ENCODE results near the gene PHF21A.
"Not testable (repeated sequence)": the region's sequence is repeated elsewhere in the genome, so short reads cannot be mapped to it uniquely, and the experiment has no call there.

Gene PHF21A

DNA sequence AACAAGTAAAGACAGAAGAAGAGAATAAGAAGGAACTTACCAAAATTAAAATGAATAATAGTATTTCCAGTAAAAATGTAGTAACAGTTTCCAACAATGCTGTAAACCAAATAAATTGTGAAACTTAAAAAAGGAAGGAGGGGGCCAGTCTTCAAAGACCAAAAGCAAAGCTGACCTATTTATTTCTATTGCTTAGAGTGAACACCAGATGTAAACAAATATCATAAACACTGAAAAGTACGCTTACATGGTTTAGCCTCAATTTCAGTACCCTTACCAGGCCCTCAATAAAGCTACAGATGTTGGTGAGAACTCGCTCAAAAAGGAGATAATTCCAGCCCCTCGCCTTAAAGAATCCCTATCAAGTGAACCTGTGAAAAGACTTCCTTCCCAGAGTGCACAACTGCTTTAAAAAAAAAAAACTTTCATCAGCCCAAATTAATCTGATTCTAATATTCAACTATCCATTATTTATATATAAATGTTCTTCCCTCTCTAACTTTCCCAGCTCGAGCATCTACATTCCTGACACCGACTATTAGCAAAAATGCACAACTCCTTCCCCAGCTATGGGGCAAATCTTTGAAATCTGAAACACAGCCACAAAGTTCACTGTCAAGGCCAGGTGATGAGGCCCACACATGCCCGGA, 2.4 kb downstream of the PHF21A start:
- peak overlapping the region; percentile 85 for H3K9ac ChIP-seq (ENCODE audit: low read length)
- peaks cover 64% of the 10 kb centered on the region for H3K79me2 ChIP-seq (ENCODE audit: low read length)
- H3K27ac ChIP-seq (ENCODE audit: low read length) = peak overlapping the region; percentile 85
- TF ChIP-seq, protein P1, sequence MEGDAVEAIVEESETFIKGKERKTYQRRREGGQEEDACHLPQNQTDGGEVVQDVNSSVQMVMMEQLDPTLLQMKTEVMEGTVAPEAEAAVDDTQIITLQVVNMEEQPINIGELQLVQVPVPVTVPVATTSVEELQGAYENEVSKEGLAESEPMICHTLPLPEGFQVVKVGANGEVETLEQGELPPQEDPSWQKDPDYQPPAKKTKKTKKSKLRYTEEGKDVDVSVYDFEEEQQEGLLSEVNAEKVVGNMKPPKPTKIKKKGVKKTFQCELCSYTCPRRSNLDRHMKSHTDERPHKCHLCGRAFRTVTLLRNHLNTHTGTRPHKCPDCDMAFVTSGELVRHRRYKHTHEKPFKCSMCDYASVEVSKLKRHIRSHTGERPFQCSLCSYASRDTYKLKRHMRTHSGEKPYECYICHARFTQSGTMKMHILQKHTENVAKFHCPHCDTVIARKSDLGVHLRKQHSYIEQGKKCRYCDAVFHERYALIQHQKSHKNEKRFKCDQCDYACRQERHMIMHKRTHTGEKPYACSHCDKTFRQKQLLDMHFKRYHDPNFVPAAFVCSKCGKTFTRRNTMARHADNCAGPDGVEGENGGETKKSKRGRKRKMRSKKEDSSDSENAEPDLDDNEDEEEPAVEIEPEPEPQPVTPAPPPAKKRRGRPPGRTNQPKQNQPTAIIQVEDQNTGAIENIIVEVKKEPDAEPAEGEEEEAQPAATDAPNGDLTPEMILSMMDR (IDR thresholded peaks at IDR 0.05; ENCODE audit: low read depth, low read length) = no peak
- TF ChIP-seq EZH2phosphoT487 (IDR thresholded peaks at IDR 0.05; ENCODE audit: low read depth) = no peak
- peaks cover 32% of the 10 kb centered on the region for H4K20me1 ChIP-seq (ENCODE audit: insufficient read depth, low read length)
- peak overlapping the region; percentile 90 for H3K4me3 ChIP-seq (ENCODE audit: low read length)
- H3K4me2 ChIP-seq (ENCODE audit: low read length) = peak overlapping the region; percentile 77
- H2AFZ ChIP-seq (ENCODE audit: low read depth, low read length) = peak overlapping the region; percentile 66
- H3K27me3 ChIP-seq (ENCODE audit: low read depth, low read length) = no peaks in the 10 kb centered on the region
- H3K36me3 ChIP-seq (replicated peaks; ENCODE audit: low read depth, low read length) = no peaks in the 10 kb centered on the region
- no peaks in the 10 kb centered on the region for H3K9me3 ChIP-seq (ENCODE audit: insufficient read depth, low read length)
- peaks cover 51% of the 10 kb centered on the region for H3K4me1 ChIP-seq (ENCODE audit: low read length)

DNA sequence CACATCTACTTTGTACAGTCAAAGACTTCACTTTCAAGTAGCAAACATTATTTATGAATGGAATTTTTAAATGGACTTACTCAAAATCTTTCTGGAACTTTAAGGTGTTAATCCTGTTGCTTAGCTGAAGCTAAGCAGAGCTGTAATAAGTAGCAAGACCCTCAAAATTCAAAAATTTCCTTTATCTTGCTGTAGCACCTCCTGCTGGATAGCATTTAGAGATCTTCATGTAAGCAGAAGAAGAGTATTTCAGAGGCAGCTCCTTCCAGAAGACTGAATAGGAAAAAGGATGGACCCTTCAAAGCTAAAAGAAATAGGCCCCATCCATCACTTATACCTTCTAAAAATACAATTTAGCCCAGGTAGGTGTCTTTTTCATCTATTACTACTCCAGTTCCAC, 3.4 kb downstream of the PHF21A start:
- no peak overlapping the region for H3K9ac ChIP-seq (ENCODE audit: low read length)
- peak overlapping the region; percentile 90; the same call in 1 of the 2 replicates for H3K4me3 ChIP-seq (ENCODE audit: low read length)
- no peaks in the 10 kb centered on the region for H3K9me3 ChIP-seq (ENCODE audit: insufficient read depth, low read length)
- H3K79me2 ChIP-seq (ENCODE audit: low read length) = peaks cover 72% of the 10 kb centered on the region
- TF ChIP-seq, protein P1 (IDR thresholded peaks at IDR 0.05; ENCODE audit: low read depth, low read length) = peak; percentile 50
- no peak for TF ChIP-seq EZH2phosphoT487 (IDR thresholded peaks at IDR 0.05; ENCODE audit: low read depth)
- peaks cover 33% of the 10 kb centered on the region for H4K20me1 ChIP-seq (ENCODE audit: insufficient read depth, low read length)
- no peaks in the 10 kb centered on the region for H3K27me3 ChIP-seq (ENCODE audit: low read depth, low read length)
- H3K27ac ChIP-seq (ENCODE audit: low read length) = no peak overlapping the region
- peak overlapping the region; percentile 77 for H3K4me2 ChIP-seq (ENCODE audit: low read length)
- peaks cover 47% of the 10 kb centered on the region for H3K4me1 ChIP-seq (ENCODE audit: low read length)
- H2AFZ ChIP-seq (ENCODE audit: low read depth, low read length) = no peak overlapping the region
- no peaks in the 10 kb centered on the region for H3K36me3 ChIP-seq (replicated peaks; ENCODE audit: low read depth, low read length)

DNA sequence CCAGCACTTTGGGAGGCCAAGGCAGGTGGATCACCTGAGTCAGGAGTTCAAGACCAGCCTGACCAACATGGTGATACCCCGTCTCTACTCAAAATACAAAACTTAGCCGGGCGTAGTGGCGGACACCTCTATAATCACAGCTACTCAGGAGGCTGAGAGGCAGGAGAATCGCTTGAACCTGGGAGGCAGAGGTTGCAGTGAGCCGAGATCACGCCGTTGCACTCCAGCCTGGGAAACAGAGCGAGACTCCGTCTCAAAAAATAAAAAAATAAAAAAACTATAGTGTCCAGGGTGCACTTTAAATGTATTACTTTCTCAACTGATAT, 4.6 kb downstream of the PHF21A start:
- not testable (repeated sequence) for H3K27me3 ChIP-seq (ENCODE audit: low read depth, low read length); H2AFZ ChIP-seq (ENCODE audit: low read depth, low read length); H3K36me3 ChIP-seq (replicated peaks; ENCODE audit: low read depth, low read length); H3K9me3 ChIP-seq (ENCODE audit: insufficient read depth, low read length); H3K27ac ChIP-seq (ENCODE audit: low read length)
- Histone ChIP-seq H3K9ac (ENCODE audit: low read length) (peak overlapping the region; percentile 38; the same call in 1 of the 2 replicates), H3K4me1 (ENCODE audit: low read length) (peaks cover 47% of the 10 kb centered on the region), H3K4me2 (ENCODE audit: low read length) (peak overlapping the region; percentile 77), H3K79me2 (ENCODE audit: low read length) (peaks cover 82% of the 10 kb centered on the region), H3K4me3 (ENCODE audit: low read length) (peak overlapping the region; percentile 31), H4K20me1 (ENCODE audit: insufficient read depth, low read length) (peaks cover 42% of the 10 kb centered on the region)

DNA sequence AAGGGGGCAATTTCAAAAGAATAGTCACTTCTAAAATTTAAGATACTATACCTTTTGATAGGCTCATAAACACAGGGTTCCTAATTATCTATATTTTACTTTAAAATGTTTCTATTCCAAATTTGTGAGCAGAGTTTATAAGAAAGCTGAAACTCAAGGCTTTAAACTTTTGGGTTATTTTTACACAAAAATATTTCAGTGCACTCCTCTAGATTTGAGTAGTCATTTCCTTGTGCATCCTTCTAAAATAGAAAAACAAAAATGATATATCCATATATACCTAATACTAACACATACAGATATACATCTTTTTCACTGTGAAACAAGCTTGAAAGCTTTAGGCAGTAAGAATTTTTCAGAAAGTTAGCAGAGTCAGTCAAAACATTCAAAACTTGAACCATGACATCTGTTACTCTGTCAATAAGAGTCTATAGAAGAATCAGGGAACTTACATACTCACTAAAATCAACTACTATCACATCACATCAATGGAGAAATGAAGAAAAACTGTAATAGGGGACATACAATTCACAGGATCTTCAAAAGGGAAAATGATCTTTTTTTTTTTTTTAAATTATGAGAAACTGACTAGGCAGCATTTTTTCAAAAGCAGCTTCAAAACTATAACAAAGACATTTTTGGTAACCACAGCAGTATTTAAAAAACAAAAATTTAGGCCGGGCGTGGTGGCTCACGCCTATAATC, 5.1 kb downstream of the PHF21A start:
- Histone ChIP-seq H3K36me3 (replicated peaks; ENCODE audit: low read depth, low read length) (no peaks in the 10 kb centered on the region), H3K79me2 (ENCODE audit: low read length) (peaks cover 85% of the 10 kb centered on the region), H3K27me3 (ENCODE audit: low read depth, low read length) (no peaks in the 10 kb centered on the region), H3K9ac (ENCODE audit: low read length) (peak overlapping the region; percentile 38), H3K4me3 (ENCODE audit: low read length) (peak overlapping the region; percentile 31), H2AFZ (ENCODE audit: low read depth, low read length) (no peak overlapping the region), H3K4me2 (ENCODE audit: low read length) (peak overlapping the region; percentile 77), H4K20me1 (ENCODE audit: insufficient read depth, low read length) (peaks cover 45% of the 10 kb centered on the region), H3K4me1 (ENCODE audit: low read length) (peaks cover 47% of the 10 kb centered on the region), H3K9me3 (ENCODE audit: insufficient read depth, low read length) (no peaks in the 10 kb centered on the region), H3K27ac (ENCODE audit: low read length) (peak overlapping the region; percentile 15)
- TF ChIP-seq EZH2phosphoT487 (IDR thresholded peaks at IDR 0.05; ENCODE audit: low read depth) = no peak
- TF ChIP-seq, protein P1 (IDR thresholded peaks at IDR 0.05; ENCODE audit: low read depth, low read length) = no peak

All from OCI-LY3 (cell line).